ENCODE results near the gene SLC13A4. TPM values are rescaled to one million over a fixed set of nuclear protein-coding genes. Genes with fewer than 3 reads are reported as not detected.

SLC13A4 gene
- total and polyA plus RNA-seq, 8 donors = 0.31 to 1.7 (median 1.6) TPM; not detected in 5

DNA sequence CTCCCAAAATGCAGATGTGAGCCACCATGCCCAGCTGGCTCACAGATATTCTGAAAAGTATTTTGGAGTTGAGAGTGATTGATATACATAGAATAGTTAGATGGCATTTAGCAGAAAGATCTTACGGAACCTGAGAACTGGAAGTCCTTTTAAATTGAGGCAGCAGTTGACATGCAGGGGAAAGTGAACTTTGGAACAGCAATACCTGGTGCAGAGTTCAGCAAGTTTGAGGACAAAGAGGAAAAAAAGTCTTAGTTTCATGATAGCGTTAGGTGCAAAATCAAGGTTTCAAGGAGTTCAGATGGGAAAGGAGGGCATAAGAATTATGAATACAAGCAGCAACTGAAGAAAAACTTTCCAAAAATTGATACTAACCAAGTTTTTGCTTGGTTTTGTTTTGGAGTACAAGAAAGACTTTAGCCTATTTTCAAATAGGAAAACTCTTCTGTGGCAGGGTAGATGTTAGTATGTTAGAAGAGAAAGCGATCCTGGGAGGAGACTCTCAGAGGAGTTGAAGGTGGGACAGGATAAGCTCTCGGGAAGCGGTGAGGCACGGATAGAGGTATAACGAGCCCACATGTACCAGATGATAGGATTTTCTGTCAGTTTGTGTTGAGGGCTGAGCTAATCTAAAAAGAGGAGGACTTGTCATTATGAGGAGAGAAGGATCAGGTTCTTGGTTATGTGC, 93.7 kb downstream of the SLC13A4 start:
- Histone ChIP-seq H3K4me3 (no peak overlapping the region), H3K9me3 (no peaks in the 10 kb centered on the region), H3K4me1 (no peaks in the 10 kb centered on the region), H3K27ac (no peak overlapping the region), H3K36me3 (peaks cover 26 to 94% (median 91%) of the 10 kb centered on the region in 4 donors), H3K27me3 (no peaks in the 10 kb centered on the region)
- DNase-seq = no peak
- 95 to 97% (median 96%) methylated on average over 7 of the region's 7 CpGs for WGBS, 5 donors
- TF ChIP-seq POLR2A (IDR thresholded peaks at IDR 0.05) = no peak
- TF ChIP-seq, protein P1, sequence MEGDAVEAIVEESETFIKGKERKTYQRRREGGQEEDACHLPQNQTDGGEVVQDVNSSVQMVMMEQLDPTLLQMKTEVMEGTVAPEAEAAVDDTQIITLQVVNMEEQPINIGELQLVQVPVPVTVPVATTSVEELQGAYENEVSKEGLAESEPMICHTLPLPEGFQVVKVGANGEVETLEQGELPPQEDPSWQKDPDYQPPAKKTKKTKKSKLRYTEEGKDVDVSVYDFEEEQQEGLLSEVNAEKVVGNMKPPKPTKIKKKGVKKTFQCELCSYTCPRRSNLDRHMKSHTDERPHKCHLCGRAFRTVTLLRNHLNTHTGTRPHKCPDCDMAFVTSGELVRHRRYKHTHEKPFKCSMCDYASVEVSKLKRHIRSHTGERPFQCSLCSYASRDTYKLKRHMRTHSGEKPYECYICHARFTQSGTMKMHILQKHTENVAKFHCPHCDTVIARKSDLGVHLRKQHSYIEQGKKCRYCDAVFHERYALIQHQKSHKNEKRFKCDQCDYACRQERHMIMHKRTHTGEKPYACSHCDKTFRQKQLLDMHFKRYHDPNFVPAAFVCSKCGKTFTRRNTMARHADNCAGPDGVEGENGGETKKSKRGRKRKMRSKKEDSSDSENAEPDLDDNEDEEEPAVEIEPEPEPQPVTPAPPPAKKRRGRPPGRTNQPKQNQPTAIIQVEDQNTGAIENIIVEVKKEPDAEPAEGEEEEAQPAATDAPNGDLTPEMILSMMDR (IDR thresholded peaks at IDR 0.05) = no peak
- TF ChIP-seq POLR2AphosphoS5 (IDR thresholded peaks at IDR 0.05) = no peak
- no peak for TF ChIP-seq EP300 (IDR thresholded peaks at IDR 0.05)
- intact Hi-C loops (cut with DNase I; ENCODE audit: low total_unique reads) = no loop called here

Small RNA genes within 50 kb of the gene (small RNA-seq; reads per million reads assigned to genes)
- gene RNU6-1154P = 0 reads per million in 4 donors

Other genes starting within 250 kb of the SLC13A4 start
- 10 to 100 TPM in 4 of 5 donors, 1 to 10 TPM in 1; 4.6 to 50.2 (median 18.3) TPM for gene CNOT4, start 218.1 kb downstream of the SLC13A4 start, total RNA-seq
- 1 to 10 TPM; 4.7 to 6.3 (median 5.5) TPM for gene CNOT4, start 218.1 kb downstream of the SLC13A4 start, polyA plus RNA-seq
- 10 to 100 TPM; 13.4 to 63.4 (median 29.1) TPM for gene NUP205, start 170.3 kb downstream of the SLC13A4 start, total RNA-seq
- 10 to 100 TPM; 11.9 to 35.0 (median 16.3) TPM for gene NUP205, start 170.3 kb downstream of the SLC13A4 start, polyA plus RNA-seq
- 10 to 100 TPM in 4 of 5 donors, 1 to 10 TPM in 1; 3.5 to 20.7 (median 12.7) TPM for gene STMP1, start 65.7 kb downstream of the SLC13A4 start, total RNA-seq
- gene STMP1, start 65.7 kb downstream of the SLC13A4 start, polyA plus RNA-seq = 10 to 100 TPM; 29.9 to 42.0 (median 33.7) TPM
- gene FAM180A, start 20.6 kb upstream of the SLC13A4 start, total RNA-seq = 1 to 10 TPM in 1 of 5 donors, not detected in 4; 5.8 TPM
- gene FAM180A, start 20.6 kb upstream of the SLC13A4 start, polyA plus RNA-seq = 1 to 10 TPM in 1 of 3 donors, under 1 TPM in 2; 0.08 to 2.1 (median 0.75) TPM
- gene MTPN, start 249.2 kb upstream of the SLC13A4 start, total RNA-seq = 10 to 100 TPM; 44.0 to 99.3 (median 59.8) TPM
- 10 to 100 TPM; 33.2 to 60.9 (median 51.9) TPM for gene MTPN, start 249.2 kb upstream of the SLC13A4 start, polyA plus RNA-seq